Cardiac muscle cell (in vitro differentiated cells and primary cell): ENCODE measurements around the gene APOC4. TPM values are rescaled to one million over a fixed set of nuclear protein-coding genes. Genes with fewer than 3 reads are reported as not detected.
"Not testable (repeated sequence)": the region's sequence is repeated elsewhere in the genome, so short reads cannot be mapped to it uniquely, and the experiment has no call there.

Experiments used
- DNase-seq, 2 donors: peaks; one replicate each; pipeline versions ENCODE4 v3.0.0 to v3.0.0-alpha.2; 2010 to 2017; ENCODE audit warnings: low read depth in 1 of 2, low spot score in 1 of 2
- H3K27ac ChIP-seq: fragments of 200-600 bp; sonication (generic); 2 replicates; pipeline ENCODE4 v1.5.1; 2016
- H3K27me3 ChIP-seq: fragments of 200-600 bp; sonication (generic); 2 replicates; pipeline ENCODE4 v1.6.0; 2016; ENCODE audit warnings: control low read depth
- H3K36me3 ChIP-seq: fragments of 200-600 bp; sonication (generic); 2 replicates; pipeline ENCODE4 v1.5.1; 2016; ENCODE audit warnings: control low read depth
- H3K4me1 ChIP-seq: fragments of 200-600 bp; sonication (generic); 2 replicates; pipeline ENCODE4 v1.8.1; 2017; ENCODE audit warnings: low read depth, mild to moderate bottlenecking, mixed run types
- H3K4me3 ChIP-seq: fragments of 200-600 bp; sonication (generic); 2 replicates; pipeline ENCODE4 v1.5.1; 2016; ENCODE audit warnings: mild to moderate bottlenecking
- H3K9me3 ChIP-seq: fragments of 200-600 bp; sonication (generic); 2 replicates; pipeline ENCODE4 v1.5.1; 2017; ENCODE audit warnings: low read depth, mild to moderate bottlenecking, control low read depth
- CTCF ChIP-seq: IDR thresholded peaks from 2 replicates; pipeline ENCODE4 v1.5.1; 2012; ENCODE audit warnings: low read depth, mild to moderate bottlenecking, low read length
- polyA plus RNA-seq: library from polyadenylated mRNA; unstranded; fragments of >200 nt; fragmentation: Nextera tagmentation; extraction: Ambion mirVana; gene quantifications from 2 replicates; pipeline ENCODE4 v1.2.1, GENCODE V29; 2016
- total RNA-seq: library from RNA; depleted of rRNA; stranded (reverse); fragments of >200 nt; gene quantifications from 2 replicates; pipeline ENCODE4 v1.2.3, GENCODE V29; 2016

APOC4 gene
- total and polyA plus RNA-seq, 2 experiments from 2014 or later, result not detected

GRCh38 chr19:44969437-44969836, 27.4 kb downstream of the APOC4 start:
- no peak for TF ChIP-seq CTCF
- H3K4me3 ChIP-seq, result no peak overlapping the region
- H3K9me3 ChIP-seq, result no peaks in the 10 kb centered on the region
- H3K4me1 ChIP-seq, result no peaks in the 10 kb centered on the region
- no peak overlapping the region for H3K27ac ChIP-seq
- no peak for DNase-seq
- peaks cover 20% of the 10 kb centered on the region for H3K36me3 ChIP-seq
- H3K27me3 ChIP-seq, result no peaks in the 10 kb centered on the region

- peaks cover 29% of the 10 kb centered on the region for H3K36me3 ChIP-seq
- H3K27me3 ChIP-seq, H3K4me1 ChIP-seq: not testable (repeated sequence)
These were observed 29.4 kb downstream of the APOC4 start for GRCh38 chr19:44971451-44971850.

GRCh38 chr19:44972802-44973201, 30.8 kb downstream of the APOC4 start:
- H3K27me3 ChIP-seq, result no peaks in the 10 kb centered on the region
- no peak for DNase-seq
- no peaks in the 10 kb centered on the region for H3K4me1 ChIP-seq
- H3K36me3 ChIP-seq, result peaks cover 41% of the 10 kb centered on the region
- no peaks in the 10 kb centered on the region for H3K9me3 ChIP-seq
- no peak overlapping the region for H3K4me3 ChIP-seq
- TF ChIP-seq CTCF, result no peak
- no peak overlapping the region for H3K27ac ChIP-seq

More at GRCh38 chr19:44971451-44971850, 29.4 kb downstream of the APOC4 start:
- not testable (repeated sequence) for DNase-seq, H3K27ac ChIP-seq, H3K4me3 ChIP-seq, H3K9me3 ChIP-seq

- H3K4me1 ChIP-seq, result no peaks in the 10 kb centered on the region
These were observed 32.1 kb downstream of the APOC4 start for GRCh38 chr19:44973982-44974735.

GRCh38 chr19:44974857-44975256, 32.8 kb downstream of the APOC4 start:
- TF ChIP-seq CTCF, result no peak

More at GRCh38 chr19:44973982-44974735, 32.1 kb downstream of the APOC4 start:
- no peak overlapping the region for H3K4me3 ChIP-seq
- H3K36me3 ChIP-seq, result peaks cover 43% of the 10 kb centered on the region
- H3K27me3 ChIP-seq, result no peaks in the 10 kb centered on the region
- TF ChIP-seq CTCF, result no peak
- DNase-seq, result no peak
- no peaks in the 10 kb centered on the region for H3K9me3 ChIP-seq
- peak overlapping the region; percentile 39 for H3K27ac ChIP-seq

GRCh38 chr19:44975444-44975843, 33.4 kb downstream of the APOC4 start:
- Histone ChIP-seq H3K9me3 (no peaks in the 10 kb centered on the region), H3K4me3 (no peak overlapping the region), H3K27me3 (no peaks in the 10 kb centered on the region), H3K36me3 (peaks cover 49% of the 10 kb centered on the region), H3K4me1 (no peaks in the 10 kb centered on the region), H3K27ac (no peak overlapping the region)
- TF ChIP-seq CTCF, result no peak
- DNase-seq, result no peak

More at GRCh38 chr19:44974857-44975256, 32.8 kb downstream of the APOC4 start:
- H3K9me3 ChIP-seq, result no peaks in the 10 kb centered on the region
- no peaks in the 10 kb centered on the region for H3K4me1 ChIP-seq
- no peak overlapping the region for H3K4me3 ChIP-seq
- no peak for DNase-seq
- H3K27me3 ChIP-seq, result no peaks in the 10 kb centered on the region
- peaks cover 47% of the 10 kb centered on the region for H3K36me3 ChIP-seq
- no peak overlapping the region for H3K27ac ChIP-seq
